Measurements from ENCODE around the gene FREM3.

DNA sequence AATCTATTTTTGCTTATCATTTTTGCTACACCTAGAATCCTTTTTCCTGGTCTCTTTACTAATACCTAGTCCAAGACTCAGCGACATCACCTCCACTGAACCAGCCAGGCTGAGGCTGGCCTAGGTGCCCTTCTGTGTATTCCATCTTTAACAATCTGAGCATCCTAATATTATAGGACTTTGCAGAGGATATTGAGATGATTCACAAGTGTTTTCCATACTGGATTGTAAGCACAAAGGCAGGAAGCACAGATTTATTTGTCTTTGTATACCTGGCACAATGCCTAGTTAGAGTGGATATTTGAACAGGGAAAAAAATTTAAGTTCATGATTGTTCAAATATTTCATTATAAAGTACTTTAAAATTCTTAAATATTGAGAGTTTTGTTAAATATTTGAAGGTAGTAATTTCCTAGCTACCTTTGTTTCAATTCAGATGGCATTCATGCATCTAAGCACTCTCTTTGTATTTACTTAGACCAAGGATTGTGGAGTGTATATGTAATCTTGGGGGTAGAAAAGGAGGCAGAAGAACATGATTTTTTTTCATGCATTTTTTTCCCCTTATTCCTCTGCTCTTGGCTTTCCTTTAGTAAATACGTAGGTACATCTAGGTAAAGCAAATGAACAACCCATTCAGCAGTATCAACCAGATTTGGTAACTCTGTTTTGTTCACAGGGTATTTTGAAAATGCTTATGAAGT lies 168.5 kb downstream of the FREM3 start:
- TF ChIP-seq GATA2 (IDR thresholded peaks at IDR 0.05; ENCODE audit: low read depth, low read length) (no peak), GATA3 (IDR thresholded peaks at IDR 0.05; ENCODE audit: low read depth, low read length) (no peak)

Measured in SH-SY5Y (cell line).